HepG2 (cell line): ENCODE data around the gene CENPB. TPM values are rescaled to one million over a fixed set of nuclear protein-coding genes. Genes with fewer than 3 reads are reported as not detected.
A peak's percentile ranks its signal among the peaks of the same experiment; 100 is the strongest.

Experiments
- DBP ChIP-seq: sonication (generic); formaldehyde crosslinking; IDR thresholded peaks from 2 replicates; pipeline ENCODE4 v1.4.0; 2020; ENCODE audit warnings: missing genetic modification reagents; ENCODE audit errors: not compliant biosample characterization
- KDM1A ChIP-seq: IDR thresholded peaks from 2 replicates; pipeline ENCODE4 v1.6.1; 2016; ENCODE audit warnings: missing compliant biosample characterization
- PHF5A ChIP-seq: IDR thresholded peaks from one replicate; pipeline ENCODE4 v1.6.1; 2018; ENCODE audit warnings: low read depth, missing genetic modification reagents; ENCODE audit not compliant: unreplicated experiment
- PPARG ChIP-seq: conservative IDR thresholded peaks from 2 replicates; pipeline ENCODE4 v1.6.1; 2016; ENCODE audit warnings: missing biosample characterization, missing genetic modification reagents
- RBAK ChIP-seq: sonication (generic); formaldehyde crosslinking; IDR thresholded peaks from 2 replicates; pipeline ENCODE4 v1.5.1; 2020; ENCODE audit warnings: mild to moderate bottlenecking, missing genetic modification reagents
- RFX3 ChIP-seq: IDR thresholded peaks from 2 replicates; pipeline ENCODE4 v1.6.1; 2016; ENCODE audit warnings: missing biosample characterization, missing genetic modification reagents
- TOPORS ChIP-seq: sonication (generic); formaldehyde crosslinking; IDR thresholded peaks from 2 replicates; pipeline ENCODE4 v1.8.0; 2023; ENCODE audit warnings: mild to moderate bottlenecking, missing genetic modification reagents
- U2AF2 ChIP-seq: fragments of 200-400 bp; formaldehyde crosslinking; IDR thresholded peaks from 2 replicates; pipeline ENCODE4 v1.6.1; 2017; ENCODE audit warnings: low read depth, mild to moderate bottlenecking, low read length
- ZNF235 ChIP-seq: sonication (generic); formaldehyde crosslinking; IDR thresholded peaks from 2 replicates; pipeline ENCODE4 v1.8.1; 2023; ENCODE audit warnings: mild to moderate bottlenecking, missing genetic modification reagents, borderline replicate concordance
- ZNF616 ChIP-seq: sonication (generic); formaldehyde crosslinking; IDR thresholded peaks from 2 replicates; pipeline ENCODE4 v1.5.0; 2020; ENCODE audit warnings: low read depth, mild to moderate bottlenecking, missing genetic modification reagents
- ZNF839 ChIP-seq: sonication (generic); formaldehyde crosslinking; IDR thresholded peaks from 2 replicates; pipeline ENCODE4 v1.4.0; 2020; ENCODE audit warnings: missing genetic modification reagents, mild to moderate bottlenecking, borderline replicate concordance
- ZSCAN5A ChIP-seq: sonication (generic); formaldehyde crosslinking; IDR thresholded peaks from 2 replicates; pipeline ENCODE4 v1.8.0; 2022; ENCODE audit warnings: mild to moderate bottlenecking, missing genetic modification reagents, borderline replicate concordance
- ZXDC ChIP-seq: sonication (generic); formaldehyde crosslinking; IDR thresholded peaks from 2 replicates; pipeline ENCODE4 v1.5.0; 2020; ENCODE audit warnings: mild to moderate bottlenecking, missing genetic modification reagents
- polyA plus RNA-seq, 8 experiments: library from polyadenylated mRNA; depleted of rRNA in 3 of 8; stranded (reverse) in 7 of 8; unstranded in 1 of 8; fragments of >200 nt; fragmentation: Illumina TruSeq in 4 of 8; extraction: Trizol in 4 of 8; gene quantifications; 2 replicates each; pipeline versions ENCODE4 v1.2.1 to v1.2.3, GENCODE V29; 2011 to 2016; ENCODE audit warnings: low read depth in 4 of 8, missing spikeins in 1 of 8, mixed read lengths in 1 of 8; ENCODE audit not compliant: insufficient read depth in 1 of 8
- total RNA-seq, 5 experiments: library from RNA; depleted of rRNA; stranded (reverse); fragments of >200 nt; fragmentation: Illumina TruSeq; extraction: Trizol; gene quantifications; 2 replicates each; pipeline ENCODE4 v1.2.3, GENCODE V29; 2016; ENCODE audit warnings: low read depth in 1 of 5
- TF ChIP-seq, protein P1 (sequence below), 2 experiments: fragments of 450-650 bp in 1 of 2; sonication (generic) in 1 of 2; formaldehyde crosslinking in 1 of 2; IDR thresholded peaks; 2 replicates each; pipeline versions ENCODE4 v1.6.1 to v1.8.0; 2016 to 2022; ENCODE audit warnings: antibody characterized with exemption in 1 of 2, mild to moderate bottlenecking in 1 of 2, missing genetic modification reagents in 1 of 2

Gene CENPB
- total and polyA plus RNA-seq, 2 of the 13 experiments (the other 11 are each of a cell fraction or from before 2014, with no cell fraction given), result 10.4 to 54.5 TPM

- TF ChIP-seq U2AF2, result peak; percentile 97
- peak; percentile 18; the same call in 1 of the 2 replicates for TF ChIP-seq ZNF839
- peak; percentile 97 for TF ChIP-seq RFX3 (CRISPR knock-in tag)
- TF ChIP-seq, protein P1, sequence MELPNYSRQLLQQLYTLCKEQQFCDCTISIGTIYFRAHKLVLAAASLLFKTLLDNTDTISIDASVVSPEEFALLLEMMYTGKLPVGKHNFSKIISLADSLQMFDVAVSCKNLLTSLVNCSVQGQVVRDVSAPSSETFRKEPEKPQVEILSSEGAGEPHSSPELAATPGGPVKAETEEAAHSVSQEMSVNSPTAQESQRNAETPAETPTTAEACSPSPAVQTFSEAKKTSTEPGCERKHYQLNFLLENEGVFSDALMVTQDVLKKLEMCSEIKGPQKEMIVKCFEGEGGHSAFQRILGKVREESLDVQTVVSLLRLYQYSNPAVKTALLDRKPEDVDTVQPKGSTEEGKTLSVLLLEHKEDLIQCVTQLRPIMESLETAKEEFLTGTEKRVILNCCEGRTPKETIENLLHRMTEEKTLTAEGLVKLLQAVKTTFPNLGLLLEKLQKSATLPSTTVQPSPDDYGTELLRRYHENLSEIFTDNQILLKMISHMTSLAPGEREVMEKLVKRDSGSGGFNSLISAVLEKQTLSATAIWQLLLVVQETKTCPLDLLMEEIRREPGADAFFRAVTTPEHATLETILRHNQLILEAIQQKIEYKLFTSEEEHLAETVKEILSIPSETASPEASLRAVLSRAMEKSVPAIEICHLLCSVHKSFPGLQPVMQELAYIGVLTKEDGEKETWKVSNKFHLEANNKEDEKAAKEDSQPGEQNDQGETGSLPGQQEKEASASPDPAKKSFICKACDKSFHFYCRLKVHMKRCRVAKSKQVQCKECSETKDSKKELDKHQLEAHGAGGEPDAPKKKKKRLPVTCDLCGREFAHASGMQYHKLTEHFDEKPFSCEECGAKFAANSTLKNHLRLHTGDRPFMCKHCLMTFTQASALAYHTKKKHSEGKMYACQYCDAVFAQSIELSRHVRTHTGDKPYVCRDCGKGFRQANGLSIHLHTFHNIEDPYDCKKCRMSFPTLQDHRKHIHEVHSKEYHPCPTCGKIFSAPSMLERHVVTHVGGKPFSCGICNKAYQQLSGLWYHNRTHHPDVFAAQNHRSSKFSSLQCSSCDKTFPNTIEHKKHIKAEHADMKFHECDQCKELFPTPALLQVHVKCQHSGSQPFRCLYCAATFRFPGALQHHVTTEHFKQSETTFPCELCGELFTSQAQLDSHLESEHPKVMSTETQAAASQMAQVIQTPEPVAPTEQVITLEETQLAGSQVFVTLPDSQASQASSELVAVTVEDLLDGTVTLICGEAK (IDR thresholded peaks at IDR 0.05), result no peak
- TF ChIP-seq, protein P1 (CRISPR knock-in tag; IDR thresholded peaks at IDR 0.05), result no peak
- no peak for TF ChIP-seq PHF5A (CRISPR knock-in tag)
- peak; percentile 50; the same call in 1 of the 2 replicates for TF ChIP-seq ZNF616
- TF ChIP-seq ZXDC (CRISPR knock-in tag), result no peak
- no peak for TF ChIP-seq TOPORS
- no peak for TF ChIP-seq PPARG (CRISPR knock-in tag)
- no peak for TF ChIP-seq DBP (CRISPR knock-in tag)
- no peak for TF ChIP-seq ZSCAN5A (CRISPR knock-in tag)
- TF ChIP-seq KDM1A (CRISPR knock-in tag), result no peak
- no peak for TF ChIP-seq RBAK
- no peak for TF ChIP-seq ZNF235
Observed at GRCh38 chr20:3768342-3769130, 18.0 kb downstream of the CENPB start (continued).
